NCI-H187 (cell line): ENCODE measurements around the gene TRIM27.
"Not testable (repeated sequence)": the region's sequence is repeated elsewhere in the genome, so short reads cannot be mapped to it uniquely, and the experiment has no call there.

Experiments used
- DNase-seq, 2 experiments: peaks; one replicate each; lab custom pipeline; 2025; lab: John Stamatoyannopoulos, UW

Gene TRIM27

GRCh38 chr6:28896505-28897368, 27.0 kb downstream of the TRIM27 start:
- DNase-seq = peak; percentile 12 to 56

GRCh38 chr6:28895131-28895812, 28.5 kb downstream of the TRIM27 start:
- peak; percentile 82 to 83 for DNase-seq

DNA sequence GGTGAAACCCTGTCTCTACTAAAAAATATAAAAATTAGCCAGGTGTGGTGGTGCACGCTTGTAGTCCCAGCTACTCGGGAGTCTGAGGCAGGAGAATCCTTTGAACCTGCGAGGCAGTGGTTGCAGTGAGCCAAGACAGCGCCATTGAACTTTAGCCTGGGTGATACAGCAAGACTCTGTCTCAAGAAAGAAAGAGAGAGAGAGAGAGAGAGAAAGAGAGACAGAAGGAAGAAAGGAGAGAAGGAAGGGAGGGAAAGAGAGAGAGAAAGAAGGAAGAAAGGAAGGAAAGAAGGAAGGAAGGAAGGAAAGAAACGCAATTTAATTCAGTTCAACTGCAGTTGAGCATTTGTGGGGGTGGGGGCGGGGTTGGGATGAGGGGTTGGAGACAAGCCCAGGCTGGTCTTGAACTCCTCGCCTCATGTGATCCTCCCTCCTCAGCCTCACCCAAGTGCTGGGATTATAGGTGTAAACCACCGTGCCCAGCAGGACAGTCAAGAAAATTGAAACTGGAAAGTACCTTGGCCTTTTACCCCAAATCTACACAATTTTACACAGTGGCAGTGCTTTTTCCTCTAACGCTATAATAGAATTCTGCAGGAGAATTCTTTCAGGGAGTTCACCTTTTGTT, 30.5 kb downstream of the TRIM27 start:
- no peak for DNase-seq

GRCh38 chr6:28892525-28892924, 31.3 kb downstream of the TRIM27 start:
- DNase-seq = no peak

DNA sequence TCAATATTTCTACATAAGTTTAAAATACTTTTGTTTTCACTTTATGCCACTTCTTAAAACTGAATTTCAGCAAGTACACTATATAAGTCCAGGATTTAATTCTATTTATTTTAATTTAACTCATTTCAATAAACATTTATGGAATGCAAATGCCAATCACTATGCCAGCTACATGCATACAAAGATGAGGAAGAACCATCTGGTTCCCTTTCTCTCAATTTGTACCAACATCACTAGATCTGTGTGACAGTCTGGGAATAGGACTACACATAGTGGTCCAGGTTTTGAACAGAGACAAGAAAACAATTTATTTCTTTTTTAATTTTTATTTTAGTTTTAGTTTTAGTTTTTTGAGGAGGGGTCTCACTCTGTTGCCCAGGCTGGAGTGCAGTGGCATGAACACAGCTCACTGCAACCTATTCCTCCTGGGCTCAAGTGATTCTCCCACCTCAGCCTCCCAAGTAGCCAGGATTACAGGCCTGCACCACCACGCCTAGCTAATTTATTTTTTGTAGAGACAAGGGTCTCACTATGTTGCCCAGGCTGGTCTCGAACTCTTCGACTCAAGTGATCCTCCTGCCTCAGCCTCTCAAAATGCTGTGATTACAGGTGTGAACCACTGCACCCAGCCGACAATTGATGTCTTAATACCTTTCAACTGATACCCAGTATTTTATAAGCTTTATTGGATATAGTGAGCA, 35.8 kb downstream of the TRIM27 start:
- no peak for DNase-seq

GRCh38 chr6:28886079-28886439, 37.7 kb downstream of the TRIM27 start:
- DNase-seq = no peak

DNA sequence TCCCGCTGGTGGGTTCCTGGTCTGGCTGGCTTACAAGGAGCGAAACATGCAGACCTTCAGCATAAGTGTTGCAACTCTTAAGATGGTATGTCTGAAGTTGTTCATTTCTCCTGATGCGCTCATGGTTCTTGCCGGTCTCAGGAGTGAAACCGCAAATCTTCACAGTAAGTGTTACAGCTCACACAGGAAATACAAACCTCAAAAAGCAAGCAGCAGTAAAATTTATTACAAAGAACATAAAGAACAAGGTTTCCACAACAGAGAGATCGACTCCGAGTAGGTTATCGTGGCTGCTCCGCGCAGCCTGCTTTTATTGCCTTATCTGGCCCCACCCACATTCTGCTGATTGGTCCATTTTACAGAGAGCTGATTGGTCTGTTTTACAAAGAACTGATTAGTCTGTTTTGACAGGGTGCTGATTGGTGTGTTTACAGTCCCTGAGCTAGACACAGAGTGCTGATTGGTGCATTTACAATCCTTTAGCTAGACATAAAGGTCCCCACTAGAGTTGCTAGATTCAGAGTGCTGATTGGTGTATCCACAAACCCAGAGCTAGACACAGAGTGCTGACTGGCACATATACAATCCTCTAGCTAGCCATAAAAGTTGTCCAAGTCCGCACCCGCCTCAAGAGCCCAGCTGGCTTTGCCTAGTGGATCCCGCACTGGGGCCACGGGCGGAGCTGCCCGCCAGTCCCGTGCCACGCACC, 39.2 kb downstream of the TRIM27 start:
- DNase-seq = no peak

DNA sequence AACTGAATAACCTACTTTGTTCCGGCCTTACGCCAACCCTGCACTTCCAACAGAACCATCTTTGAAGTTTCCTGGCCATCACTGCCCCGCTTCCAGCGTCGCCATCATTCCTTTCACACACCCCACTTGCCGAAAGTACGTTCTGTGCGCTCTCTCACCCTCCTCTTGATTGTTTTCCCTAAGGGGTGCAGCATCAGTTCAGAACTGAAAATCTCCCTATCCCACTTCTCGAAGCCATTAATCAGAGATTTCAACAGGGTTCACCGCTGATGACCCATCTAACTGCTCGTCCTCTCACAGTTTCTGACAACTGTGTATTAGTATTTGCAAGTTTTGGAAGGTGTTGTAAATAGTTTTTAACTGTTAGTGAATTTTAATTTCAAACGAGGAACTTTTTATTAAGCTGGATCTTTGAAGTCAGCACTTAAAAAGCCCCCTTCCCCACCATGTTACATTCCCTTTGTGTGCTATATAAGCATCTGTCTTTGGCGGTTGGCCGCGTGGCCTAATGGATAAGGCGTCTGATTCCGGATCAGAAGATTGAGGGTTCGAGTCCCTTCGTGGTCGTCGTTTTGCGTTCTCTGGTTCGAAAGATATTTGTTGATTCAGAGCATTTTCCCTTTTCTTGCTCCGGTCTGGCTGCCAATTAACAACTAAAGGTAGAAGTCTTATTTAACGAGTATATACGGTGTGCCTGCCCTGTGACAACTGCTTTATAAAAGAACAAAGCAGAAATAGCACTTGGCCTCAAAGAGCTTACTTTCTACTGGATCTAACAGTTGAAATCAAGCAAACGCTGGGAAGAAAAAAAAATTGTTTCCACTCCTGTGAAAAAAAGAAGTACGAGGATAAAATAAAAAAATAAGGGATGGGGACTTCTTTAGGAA, 42.6 kb downstream of the TRIM27 start:
- DNase-seq = peak; percentile 7 to 31

DNA sequence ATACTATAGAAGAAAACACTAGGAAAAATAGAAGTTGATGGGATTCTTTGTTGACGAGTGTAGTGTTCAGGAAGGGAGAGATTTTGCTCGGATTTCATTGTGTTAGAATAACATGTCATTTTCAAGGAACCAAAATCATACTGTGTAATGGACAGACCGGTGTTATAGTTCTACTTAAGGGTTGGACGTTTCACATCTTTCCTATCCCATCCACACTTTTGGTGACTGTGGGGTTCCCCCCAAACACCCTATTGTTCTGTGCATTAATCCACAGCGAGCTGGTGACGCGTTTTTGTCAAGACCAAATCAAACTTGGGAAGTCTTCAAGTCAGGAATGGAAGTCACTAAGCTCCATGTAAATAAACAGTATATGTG, 43.3 kb downstream of the TRIM27 start:
- DNase-seq = no peak

- DNase-seq = no peak
Measured at GRCh38 chr6:28876710-28877109, 47.1 kb downstream of the TRIM27 start.

DNA sequence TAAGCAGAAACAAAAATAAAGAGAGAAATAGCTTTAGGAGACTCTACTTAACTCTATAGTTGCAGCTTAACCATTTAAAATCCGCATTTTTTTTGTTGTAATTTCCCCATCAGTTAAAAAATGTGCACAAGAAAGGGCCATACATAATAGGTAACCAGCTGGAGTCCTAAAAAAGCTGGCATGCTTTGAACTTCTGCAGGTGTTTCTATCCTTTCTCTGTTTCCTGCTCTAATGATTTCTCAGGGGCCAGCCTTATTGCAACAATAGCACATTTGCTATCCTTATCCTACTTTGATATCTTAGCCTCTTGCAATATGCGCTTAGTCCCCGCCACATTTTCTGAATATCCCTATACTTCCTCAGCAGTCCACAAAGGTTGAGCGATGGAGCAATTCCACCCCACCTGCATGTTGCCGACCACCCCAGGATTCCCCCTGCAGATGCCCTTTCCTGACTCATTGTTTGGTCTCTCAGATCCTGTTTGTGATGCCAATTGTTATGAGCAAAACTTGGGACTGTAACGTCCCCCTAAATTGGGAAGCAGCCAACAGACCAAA, 48.5 kb downstream of the TRIM27 start:
- DNase-seq = no peak

GRCh38 chr6:28872157-28872817, 51.5 kb downstream of the TRIM27 start:
- not testable (repeated sequence) for DNase-seq

- DNase-seq = no peak
Measured at GRCh38 chr6:28871335-28872156, 52.2 kb downstream of the TRIM27 start.

DNA sequence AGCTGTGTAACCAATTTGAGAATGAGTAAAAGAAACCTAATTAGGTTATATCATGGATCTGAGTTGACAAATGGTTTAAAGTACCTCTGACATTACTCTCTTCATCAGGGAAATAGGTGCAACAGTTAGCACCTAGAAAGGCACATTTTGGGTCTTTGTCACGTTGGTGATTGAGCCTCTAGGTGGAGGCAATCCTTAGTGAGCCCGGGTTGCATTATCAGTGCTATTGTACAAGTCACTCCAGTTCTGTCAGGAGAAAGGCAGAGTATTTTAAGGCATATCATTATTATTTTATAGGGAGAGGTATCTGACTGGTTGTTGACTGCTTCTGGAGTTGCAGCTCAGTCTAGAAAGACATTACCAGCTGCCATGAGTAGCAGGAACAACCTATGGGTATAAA, 54.9 kb downstream of the TRIM27 start:
- DNase-seq = no peak

- DNase-seq = no peak
Measured at GRCh38 chr6:28867086-28867409, 56.7 kb downstream of the TRIM27 start.

DNA sequence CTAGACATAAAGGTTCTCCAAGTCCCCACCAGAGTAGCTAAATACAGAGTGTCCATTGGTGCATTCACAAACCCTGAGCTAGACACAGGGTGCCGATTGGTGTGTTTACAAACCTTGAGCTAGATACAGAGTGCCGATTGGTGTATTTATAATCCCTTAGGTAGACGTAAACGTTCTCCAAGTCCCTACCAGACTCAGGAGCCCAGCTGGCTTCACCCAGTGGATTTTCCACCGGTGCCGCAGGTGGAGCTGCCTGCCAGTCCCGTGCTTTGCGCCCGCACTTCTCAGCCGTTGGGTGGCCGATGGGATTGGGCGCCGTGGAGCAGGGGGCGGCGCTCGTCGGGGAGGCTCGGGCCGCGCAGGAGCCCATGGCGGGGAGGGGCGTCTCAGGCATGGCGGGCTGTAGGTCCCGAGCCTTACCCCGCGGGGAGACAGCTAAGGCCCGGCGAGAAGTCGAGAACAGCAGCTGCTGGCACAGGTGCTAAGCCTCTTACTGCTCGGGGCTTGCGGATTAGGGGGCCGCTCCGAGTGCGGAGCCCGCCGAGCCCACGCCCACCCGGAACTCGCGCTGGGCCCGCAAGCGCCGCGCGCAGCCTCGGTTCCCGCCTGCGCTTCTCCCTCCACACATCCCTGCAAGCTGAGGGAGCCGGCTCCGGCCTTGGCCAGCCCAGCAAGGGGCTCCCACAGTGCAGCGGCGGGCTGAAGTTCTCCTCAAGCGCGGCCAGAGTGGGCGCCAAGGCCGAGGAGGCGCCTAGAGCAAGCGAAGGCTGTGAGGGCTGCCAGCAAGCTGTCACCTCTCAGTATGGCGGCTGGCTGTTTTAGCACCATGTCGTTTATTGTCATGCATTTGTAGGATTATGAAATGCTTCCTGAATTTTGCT, 57.3 kb downstream of the TRIM27 start:
- peak; percentile 18 to 60 for DNase-seq

DNA sequence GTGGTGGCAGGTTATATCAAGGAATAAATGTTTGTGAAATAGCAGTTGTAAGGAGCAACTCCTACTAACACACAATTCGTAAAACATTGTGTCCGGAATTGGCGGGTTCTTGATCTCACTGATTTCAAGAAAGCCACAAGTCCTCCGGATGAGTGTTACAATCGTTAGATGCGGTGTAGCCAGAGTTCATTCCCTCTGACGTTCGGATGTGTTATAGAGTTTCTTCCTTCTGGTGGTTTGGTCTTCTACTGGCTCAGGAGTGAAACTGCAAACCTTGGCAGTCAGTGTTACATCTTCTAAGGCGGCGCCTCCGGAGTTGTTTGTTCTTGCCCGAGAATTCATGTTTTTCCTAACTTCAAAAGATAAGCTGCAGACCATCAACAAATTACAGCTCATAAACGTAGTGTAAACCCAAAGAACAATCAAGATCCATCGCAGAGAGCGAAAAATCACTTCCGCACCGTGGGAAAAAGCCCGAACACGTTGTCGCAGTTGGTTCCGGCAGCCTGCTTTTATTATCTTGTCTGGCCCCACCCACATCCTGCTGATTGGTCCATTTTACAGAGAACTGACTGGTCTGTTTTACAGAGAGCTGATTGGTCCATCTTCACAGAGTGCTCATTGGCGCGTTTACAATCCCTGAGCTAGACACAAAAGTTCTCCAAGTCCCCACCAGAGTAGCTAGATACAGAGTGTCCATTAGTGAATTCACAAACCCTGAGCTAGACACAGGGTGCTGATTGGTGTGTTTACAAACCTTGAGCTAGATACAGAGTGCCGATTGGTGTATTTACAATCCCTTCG, 58.2 kb downstream of the TRIM27 start:
- DNase-seq = no peak
